Measurements from ENCODE around the gene RAB12. TPM values are rescaled to one million over a fixed set of nuclear protein-coding genes. Genes with fewer than 3 reads are reported as not detected.
"Not testable (repeated sequence)": the region's sequence is repeated elsewhere in the genome, so short reads cannot be mapped to it uniquely, and the experiment has no call there.

Gene RAB12
- total RNA-seq, 1 donor from 2014 or later: 60.5 TPM

DNA sequence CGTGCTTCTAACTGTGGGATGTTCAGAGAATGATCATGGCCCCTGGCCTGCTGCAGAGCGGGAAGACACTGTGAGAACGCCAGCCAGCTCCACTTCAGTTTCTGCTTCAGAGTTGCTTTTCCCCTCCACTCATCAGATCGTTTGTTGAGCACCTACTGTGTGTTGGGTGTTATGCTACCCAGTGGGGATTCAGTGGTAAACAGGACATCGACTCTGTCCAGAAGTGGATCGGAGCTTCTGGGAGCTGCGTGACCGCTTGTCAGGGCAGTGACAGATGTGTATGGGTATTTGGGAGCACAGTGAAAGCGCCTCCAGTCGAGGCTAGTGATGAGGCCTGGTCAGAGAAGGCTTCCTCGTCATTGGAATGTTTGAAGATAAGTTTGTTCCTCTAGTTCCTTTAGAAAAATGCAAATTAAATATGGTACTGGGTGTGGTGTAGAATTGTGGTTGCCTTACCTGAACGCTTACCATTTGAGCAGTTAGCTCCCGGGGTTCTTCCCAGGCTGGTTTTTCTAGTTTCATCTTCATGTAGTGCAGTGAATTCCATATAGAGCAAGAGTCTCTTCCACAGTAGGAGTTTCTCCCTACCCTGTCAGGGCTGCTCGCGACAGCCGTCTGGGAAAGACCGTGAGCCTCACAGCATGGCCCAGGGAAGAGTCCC is 2.8 kb downstream of the RAB12 start:
- peak; percentile 27 for DNase-seq

- DNase-seq: no peak
These were observed 5.6 kb downstream of the RAB12 start for GRCh38 chr18:8614875-8615274.

DNA sequence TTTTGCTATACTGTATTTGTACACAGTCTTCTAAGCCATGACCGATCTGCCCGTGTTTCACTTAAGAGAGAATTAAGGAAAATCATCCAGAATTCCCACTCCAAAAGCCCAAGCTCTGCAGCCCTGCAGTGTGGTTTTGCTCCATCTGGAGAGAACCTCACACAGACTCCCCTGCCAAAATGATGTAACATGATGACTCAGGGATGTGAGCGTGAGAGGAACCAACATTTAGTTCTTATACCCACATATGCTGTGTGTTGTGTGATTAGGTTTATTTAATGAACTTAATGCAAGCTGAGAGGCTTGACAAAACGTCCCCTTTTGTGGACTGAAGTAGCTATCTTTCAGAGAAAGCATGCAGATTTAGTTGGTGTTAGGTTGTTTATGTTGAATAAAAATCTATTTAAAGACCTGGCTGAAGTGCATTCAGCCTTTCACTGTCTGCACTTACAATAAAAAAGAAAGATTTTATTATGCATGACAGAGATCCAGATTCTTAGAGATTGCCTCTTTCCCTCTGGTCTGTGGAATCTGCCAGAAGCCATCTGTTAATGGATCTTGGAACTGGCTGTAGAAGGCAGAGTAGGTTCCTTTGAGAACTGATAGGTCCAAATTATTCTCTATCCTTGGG is 6.3 kb downstream of the RAB12 start:
- peak; percentile 92 for DNase-seq

DNA sequence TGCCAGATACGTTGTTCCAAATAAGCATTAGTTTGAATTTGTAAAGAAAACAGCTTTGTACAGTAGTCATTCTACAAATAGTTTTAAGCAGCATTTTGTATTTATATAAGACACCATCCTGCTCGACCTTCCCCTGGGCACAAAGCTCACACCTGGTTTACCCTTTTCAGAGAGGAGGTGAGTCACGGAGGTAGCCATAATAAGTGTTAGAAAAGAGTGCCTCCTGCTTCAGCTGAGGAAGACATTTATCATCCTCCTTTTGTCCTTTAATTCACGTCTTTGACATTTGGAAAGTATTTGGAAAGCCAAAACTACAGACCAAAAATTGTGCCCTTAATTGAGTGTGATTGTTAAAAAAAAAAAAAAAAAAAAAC is 6.8 kb downstream of the RAB12 start:
- no peak for DNase-seq

DNA sequence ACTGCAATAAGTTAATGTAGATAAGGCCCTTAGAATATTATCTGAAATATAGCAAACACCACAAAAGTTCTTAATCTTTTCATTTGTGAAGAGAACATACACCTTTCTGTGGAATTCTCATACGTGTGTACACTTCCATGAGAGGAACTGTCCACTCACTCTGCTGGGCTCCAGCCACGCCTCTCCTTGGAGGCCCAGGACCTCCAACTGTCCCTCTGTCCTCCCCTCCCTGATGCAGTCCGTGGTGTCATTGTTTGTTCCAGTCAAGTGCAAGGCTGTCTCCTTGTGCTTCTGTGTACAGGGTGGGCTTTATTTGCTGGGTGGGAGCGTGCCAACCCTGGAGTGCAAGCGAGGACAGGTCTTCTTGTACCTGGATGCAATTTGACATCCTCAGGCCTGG is 8.7 kb downstream of the RAB12 start:
- no peak for DNase-seq

GRCh38 chr18:8619041-8619440 is 9.8 kb downstream of the RAB12 start:
- no peak for DNase-seq

- no peak for DNase-seq
These were observed 10.8 kb downstream of the RAB12 start for GRCh38 chr18:8619835-8620577.

- no peak for DNase-seq
These were observed 11.6 kb downstream of the RAB12 start for GRCh38 chr18:8620845-8621244.

DNA sequence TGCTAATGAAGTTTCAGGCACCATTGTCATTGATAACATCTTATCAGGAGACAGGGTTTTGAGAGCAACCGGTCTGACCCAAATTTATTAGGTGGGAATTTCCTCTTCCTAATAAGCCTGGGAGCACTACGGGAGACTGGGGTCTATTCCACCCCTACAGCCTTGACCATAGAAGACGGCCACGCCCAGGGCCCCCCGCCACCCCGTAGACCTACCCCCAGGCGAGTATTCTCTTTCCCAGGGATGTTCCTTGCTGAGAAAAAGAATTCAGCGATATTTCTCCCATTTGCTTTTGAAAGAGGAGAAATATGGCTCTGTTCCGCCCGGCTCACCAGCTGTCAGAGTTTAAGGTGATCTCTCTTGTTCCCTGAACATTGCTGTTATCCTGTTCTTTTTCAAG is 13.4 kb downstream of the RAB12 start:
- not testable (repeated sequence) for DNase-seq

DNA sequence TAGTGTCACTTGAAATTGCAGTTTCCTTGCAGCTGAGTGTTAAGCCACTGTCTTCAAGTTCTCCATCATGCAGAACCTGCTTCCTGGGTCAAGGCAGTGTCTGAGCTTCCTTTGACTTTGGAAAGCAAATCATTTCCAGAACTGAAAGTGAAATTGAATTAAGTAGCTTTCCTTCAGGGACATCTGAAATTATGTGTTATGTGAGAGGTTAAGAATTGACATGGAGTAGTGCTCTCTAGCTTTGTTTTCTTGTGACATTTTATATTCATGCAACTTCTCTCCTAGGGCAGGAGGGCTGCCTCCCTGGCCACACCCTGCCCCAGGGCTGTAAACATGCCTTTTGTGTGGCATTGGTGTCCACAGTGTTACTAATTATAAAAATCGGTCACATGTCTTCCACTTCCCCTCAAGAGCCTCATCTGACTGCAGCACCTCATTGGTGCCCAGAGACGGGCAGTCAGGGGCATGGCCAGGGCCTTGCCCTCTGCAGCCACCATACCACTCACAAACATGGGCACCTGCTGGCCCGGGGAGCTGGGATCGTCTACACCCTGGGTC is 14.4 kb downstream of the RAB12 start:
- DNase-seq: no peak

DNA sequence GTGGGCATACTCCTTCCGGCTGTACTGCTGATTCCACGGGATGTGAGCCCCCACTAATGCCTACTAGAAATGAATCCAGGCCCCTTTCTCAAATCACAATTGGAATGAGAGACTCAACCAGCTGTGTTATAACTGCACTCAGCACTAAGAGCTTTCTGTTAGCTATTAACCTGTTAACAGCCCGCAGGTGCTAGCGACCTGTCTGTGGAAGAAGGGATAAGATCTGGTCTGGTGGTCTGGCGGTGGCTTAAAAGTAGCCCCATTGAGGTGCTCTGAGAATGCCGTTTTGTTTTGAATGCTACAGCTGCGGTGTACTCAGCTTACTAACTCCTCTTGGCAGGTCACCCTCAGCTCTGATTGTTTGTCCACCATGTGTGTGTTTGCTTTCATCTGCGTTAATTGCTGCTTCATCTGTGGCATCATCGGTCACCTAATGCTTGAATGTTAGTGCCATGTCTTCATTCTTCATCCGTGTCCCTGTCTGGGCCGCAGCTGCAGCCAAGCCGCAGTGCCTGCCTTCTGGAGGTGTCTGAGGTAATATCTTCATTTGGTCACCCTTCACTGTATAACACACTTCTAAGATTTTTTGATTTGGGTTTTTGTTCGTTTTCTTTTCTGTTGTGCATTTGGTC is 16.3 kb downstream of the RAB12 start:
- DNase-seq: no peak

DNA sequence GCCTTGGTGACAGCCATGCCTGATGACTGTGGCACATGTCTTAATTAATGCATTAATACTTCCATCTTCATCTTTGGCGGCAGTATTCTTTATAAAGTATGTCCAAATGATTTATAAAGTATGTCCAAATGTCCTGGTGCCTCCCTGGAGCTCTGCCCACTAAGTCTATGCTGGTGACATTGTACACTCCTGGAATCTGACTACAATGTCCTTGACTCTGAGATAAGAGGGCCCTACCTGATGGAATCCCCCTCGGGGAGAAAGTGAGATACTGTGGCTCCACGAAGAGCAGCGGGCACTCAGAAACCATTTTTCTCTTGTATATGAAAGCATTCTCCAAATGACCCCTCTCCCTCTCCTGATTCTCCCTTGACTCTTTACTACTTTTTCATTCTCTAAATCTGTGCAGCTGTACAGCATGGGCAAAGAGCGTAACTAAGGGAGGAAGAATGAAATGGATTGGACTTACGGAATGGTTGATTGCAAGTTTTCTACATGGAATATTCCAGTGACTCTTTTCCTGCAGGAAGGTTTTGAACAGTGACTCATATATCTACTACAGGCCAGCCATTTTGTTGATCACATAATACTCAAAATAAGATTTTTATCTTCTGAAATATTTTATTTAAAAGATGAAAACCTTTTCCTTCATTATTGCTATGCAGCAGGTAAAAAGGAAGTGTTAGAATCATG is 17.3 kb downstream of the RAB12 start:
- no peak for DNase-seq

DNA sequence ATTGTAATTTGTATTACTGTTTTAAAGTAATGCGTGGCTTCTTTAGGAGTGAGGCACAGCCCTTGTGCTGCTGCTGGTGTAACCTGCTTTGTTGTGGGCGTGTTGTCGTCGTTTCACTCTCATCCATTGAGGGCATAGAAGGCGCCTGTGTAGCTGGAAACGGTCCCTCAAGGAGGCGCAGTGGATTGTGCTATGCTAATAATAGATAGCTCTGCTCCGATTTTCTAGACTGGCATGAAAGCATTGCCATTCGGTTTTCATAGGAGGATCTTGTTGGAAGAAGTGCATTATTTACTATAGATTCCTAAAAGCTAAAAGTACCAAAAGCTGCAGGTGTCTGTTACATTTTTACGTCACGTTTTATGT is 17.9 kb downstream of the RAB12 start:
- DNase-seq: no peak

DNA sequence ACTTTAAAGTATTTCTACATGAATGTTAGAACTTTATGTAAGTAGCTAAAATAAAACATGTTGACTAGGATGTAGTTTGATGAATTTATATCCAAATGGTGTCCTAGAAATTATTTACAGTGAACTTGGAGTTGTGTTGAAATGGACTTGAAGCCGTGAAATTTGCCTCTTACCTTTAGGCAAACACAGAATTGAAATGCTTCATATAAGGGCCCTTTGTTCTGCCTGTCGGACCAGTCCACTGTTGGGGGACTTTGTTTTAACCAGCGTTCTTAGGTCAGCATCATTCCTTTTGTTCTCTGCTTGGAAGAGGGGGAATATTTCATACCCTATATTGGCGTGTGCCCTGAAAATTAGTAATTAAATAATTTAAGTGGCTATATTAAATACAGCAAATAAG is 18.3 kb downstream of the RAB12 start:
- DNase-seq: no peak

- DNase-seq: no peak
These were observed 20.4 kb downstream of the RAB12 start for GRCh38 chr18:8629602-8630001.

DNA sequence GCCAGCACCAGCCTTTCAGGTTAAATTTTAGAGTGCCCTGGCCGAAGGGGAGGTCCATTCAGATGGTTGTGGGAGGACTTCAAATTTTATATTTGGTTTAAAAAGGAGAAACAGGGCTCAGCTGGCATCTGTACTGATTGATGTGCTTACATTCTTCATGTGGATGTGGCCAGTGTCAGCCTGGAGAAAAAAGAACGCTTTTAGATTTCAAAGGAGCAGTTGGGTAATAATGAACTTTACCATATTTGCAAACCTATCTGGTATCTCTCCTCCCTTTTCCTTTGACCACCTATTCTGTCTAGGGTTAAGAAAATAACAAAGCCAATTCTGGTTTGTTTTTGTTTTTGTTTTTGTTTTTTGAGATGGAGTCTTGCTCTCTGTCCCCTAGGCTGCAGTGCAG is 21.3 kb downstream of the RAB12 start:
- DNase-seq: no peak

DNA sequence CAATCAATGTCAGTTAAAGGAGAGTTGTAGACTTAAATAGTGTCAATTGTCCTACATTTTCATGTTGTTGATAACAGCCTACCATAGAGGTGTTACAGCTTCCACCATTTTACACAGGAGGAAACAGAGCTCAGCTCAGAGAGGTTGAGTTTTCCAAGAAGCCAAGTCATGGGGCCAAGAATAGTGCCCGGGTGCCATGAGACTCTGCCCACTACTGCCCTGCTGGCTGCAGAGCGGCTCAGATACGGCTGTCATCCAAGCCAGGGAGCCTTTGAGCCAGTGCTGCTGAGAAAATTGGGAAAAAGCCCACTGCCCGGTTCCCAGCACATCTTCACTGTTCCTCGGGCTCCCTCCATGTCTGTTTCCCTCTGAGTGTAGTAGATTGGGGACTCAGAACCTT is 22.0 kb downstream of the RAB12 start:
- no peak for DNase-seq

DNA sequence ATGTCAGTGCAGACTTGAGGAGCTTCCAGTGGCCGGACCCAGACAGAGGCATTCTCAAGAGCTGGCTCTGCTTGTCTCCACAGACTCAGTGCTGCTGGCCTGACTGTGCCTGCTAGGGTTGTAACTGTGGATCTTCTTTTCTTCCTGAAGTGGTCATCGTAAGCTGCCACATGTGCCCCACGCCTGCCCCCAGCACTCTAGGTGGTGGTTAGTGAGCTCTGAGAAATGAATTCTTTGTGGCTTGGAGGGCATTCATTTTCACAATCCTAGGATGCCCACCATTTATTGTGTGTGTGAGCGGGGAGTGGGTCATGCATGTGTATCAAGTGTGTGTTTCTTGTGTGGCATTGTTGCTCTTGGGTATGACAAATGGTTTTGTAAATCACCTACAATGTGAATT is 23.1 kb downstream of the RAB12 start:
- no peak for DNase-seq

DNA sequence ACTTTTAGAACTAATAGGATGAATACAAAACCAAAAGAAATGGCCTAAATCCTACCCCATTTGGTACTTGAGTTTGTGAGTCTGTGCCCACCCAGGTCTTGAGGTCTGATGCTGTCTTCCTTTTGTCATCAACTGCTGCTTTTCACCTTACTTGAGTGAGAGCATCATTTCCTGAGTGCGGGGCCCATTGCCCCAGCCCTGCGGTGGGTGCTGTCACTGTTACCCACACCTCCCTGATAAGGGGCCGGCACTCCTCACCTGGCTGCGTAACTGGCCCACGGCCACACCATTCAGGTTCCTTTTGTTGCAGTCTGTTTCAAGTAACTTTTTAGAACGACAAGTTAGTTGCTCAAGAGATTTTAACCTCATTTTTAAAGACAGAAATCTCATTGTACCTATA is 25.3 kb downstream of the RAB12 start:
- no peak for DNase-seq

GRCh38 chr18:8635087-8635486 is 25.9 kb downstream of the RAB12 start:
- DNase-seq: no peak

DNA sequence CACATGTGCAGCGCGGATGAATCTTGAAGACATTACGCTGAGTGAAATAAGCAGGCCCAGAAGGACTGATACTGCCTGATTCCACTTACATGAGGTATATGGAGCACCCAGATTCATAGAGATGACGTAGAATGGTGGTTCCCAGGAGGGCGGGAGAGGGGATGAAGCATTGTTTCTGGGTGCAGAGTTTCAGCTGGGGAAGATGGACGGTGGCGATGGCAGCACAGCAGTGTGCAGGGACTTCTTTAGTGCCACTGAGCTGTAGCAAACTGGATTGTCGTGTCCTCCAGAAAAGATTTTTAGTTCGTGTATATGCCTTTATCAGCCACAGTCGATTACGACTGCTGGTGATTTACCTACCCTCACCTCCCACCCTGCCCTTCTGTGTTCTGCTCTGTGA is 30.5 kb downstream of the RAB12 start:
- no peak for DNase-seq

DNA sequence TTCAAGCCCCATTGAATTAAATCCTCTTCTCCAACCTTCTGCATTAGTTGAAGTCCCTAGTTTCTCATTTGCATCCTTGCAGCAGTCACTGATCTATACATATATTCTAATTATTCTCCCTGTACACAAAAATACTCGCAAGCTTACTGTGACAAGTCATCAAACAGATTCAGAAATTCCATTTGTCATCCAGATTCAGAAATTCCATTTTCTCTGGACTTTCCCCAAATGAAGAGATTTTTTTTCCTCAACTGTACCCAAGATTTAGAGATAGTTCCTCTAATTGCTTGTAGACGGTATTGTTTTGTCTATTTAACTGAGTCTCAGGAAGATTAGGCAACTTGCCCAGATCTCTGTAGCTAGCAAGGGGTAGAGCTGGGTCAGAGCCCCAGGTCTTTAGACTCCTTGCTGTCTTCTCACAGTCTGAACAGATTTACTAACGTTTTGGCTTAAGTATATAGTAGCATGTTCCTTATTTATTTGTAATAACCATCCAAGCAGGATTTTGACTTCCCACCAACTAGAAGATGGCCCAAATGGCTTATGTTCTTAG is 34.2 kb downstream of the RAB12 start:
- no peak for DNase-seq

All from skin of body (tissue), 2 donors.